Measurements from ENCODE around the gene VPS29. TPM values are rescaled to one million over a fixed set of nuclear protein-coding genes. Genes with fewer than 3 reads are reported as not detected.

The VPS29 gene
- polyA plus RNA-seq, 1 donor from 2014 or later, result 222 TPM

- Histone ChIP-seq H2AFZ (ENCODE audit: low read depth, low read length) (no peak overlapping the region), H3K9me3 (ENCODE audit: low read length) (no peaks in the 10 kb centered on the region), H3K27me3 (ENCODE audit: insufficient read depth, low read depth, low read length) (no peaks in the 10 kb centered on the region), H3K9me2 (ENCODE audit: insufficient read depth, low read length) (no peaks in the 10 kb centered on the region), H3K79me2 (replicated peaks; ENCODE audit: insufficient read depth, low read length) (no peaks in the 10 kb centered on the region), H4K20me1 (ENCODE audit: insufficient read depth) (no peaks in the 10 kb centered on the region), H3K9ac (ENCODE audit: low read length) (no peak overlapping the region), H3K4me2 (ENCODE audit: low read length) (no peak overlapping the region), H3F3A (ENCODE audit: insufficient read depth, low read length, poor library complexity, severe bottlenecking) (no peaks in the 10 kb centered on the region), H3K4me3 (ENCODE audit: low read length) (no peak overlapping the region), H3K36me3 (ENCODE audit: insufficient read depth, low read length) (no peaks in the 10 kb centered on the region), H3K27ac (ENCODE audit: low read length) (no peak overlapping the region)
- TF ChIP-seq SMC3 (conservative IDR thresholded peaks at IDR 0.05; ENCODE audit: poor library complexity) (no peak), EZH2 (IDR thresholded peaks at IDR 0.05; ENCODE audit: borderline replicate concordance, insufficient read depth, low read length, poor library complexity, severe bottlenecking) (no peak), TAF1 (IDR thresholded peaks at IDR 0.05; ENCODE audit: low read depth) (no peak), POLR2AphosphoS5 (IDR thresholded peaks at IDR 0.05) (no peak), RAD21 (conservative IDR thresholded peaks at IDR 0.05) (no peak), CTCF (IDR thresholded peaks at IDR 0.05; ENCODE audit: poor library complexity, severe bottlenecking) (no peak), EP300 (conservative IDR thresholded peaks at IDR 0.05; ENCODE audit: poor library complexity, severe bottlenecking) (no peak), MXI1 (conservative IDR thresholded peaks at IDR 0.05; ENCODE audit: poor library complexity, severe bottlenecking) (no peak), REST (IDR thresholded peaks at IDR 0.05; ENCODE audit: borderline replicate concordance) (no peak)
Measured at GRCh38 chr12:110533607-110534006, 31.7 kb upstream of the VPS29 start.

GRCh38 chr12:110532644-110533043 lies 30.7 kb upstream of the VPS29 start:
- no peak overlapping the region for H3K4me3 ChIP-seq (ENCODE audit: low read length)
- H2AFZ ChIP-seq (ENCODE audit: low read depth, low read length), result no peak overlapping the region
- H3K27ac ChIP-seq (ENCODE audit: low read length), result no peak overlapping the region
- H3K36me3 ChIP-seq (ENCODE audit: insufficient read depth, low read length), result no peaks in the 10 kb centered on the region
- no peak overlapping the region for H3K4me2 ChIP-seq (ENCODE audit: low read length)
- no peaks in the 10 kb centered on the region for H3K27me3 ChIP-seq (ENCODE audit: insufficient read depth, low read depth, low read length)
- H3K9me2 ChIP-seq (ENCODE audit: insufficient read depth, low read length), result no peaks in the 10 kb centered on the region
- H3K9ac ChIP-seq (ENCODE audit: low read length), result no peak overlapping the region
- no peaks in the 10 kb centered on the region for H3K79me2 ChIP-seq (replicated peaks; ENCODE audit: insufficient read depth, low read length)
- TF ChIP-seq CTCF (IDR thresholded peaks at IDR 0.05; ENCODE audit: poor library complexity, severe bottlenecking) (no peak), EZH2 (IDR thresholded peaks at IDR 0.05; ENCODE audit: borderline replicate concordance, insufficient read depth, low read length, poor library complexity, severe bottlenecking) (no peak)
- H3F3A ChIP-seq (ENCODE audit: insufficient read depth, low read length, poor library complexity, severe bottlenecking), result no peaks in the 10 kb centered on the region
- H3K9me3 ChIP-seq (ENCODE audit: low read length), result no peaks in the 10 kb centered on the region
- H4K20me1 ChIP-seq (ENCODE audit: insufficient read depth), result no peaks in the 10 kb centered on the region
